ENCODE results near the gene TCF7L1. TPM values are rescaled to one million over a fixed set of nuclear protein-coding genes. Genes with fewer than 3 reads are reported as not detected.

Gene TCF7L1
- polyA plus RNA-seq, 3 donors, result 0.05 to 0.09 TPM; not detected in 1

- Histone ChIP-seq H3K9ac (ENCODE audit: insufficient read depth, low read length, poor library complexity, severe bottlenecking) (no peak overlapping the region), H3K4me3 (replicated peaks in 1 of 3; ENCODE audit: low read depth in 2 of 3, low read length in 3 of 3) (no peak overlapping the region), H4K20me1 (ENCODE audit: insufficient read depth, low read length) (no peaks in the 10 kb centered on the region), H3K27me3 (ENCODE audit: control insufficient read depth in 2 of 2, insufficient read depth in 2 of 2, low read length in 2 of 2) (peaks cover 4 to 5% of the 10 kb centered on the region in 2 donors), H3K4me1 (ENCODE audit: control insufficient read depth in 1 of 2, insufficient read depth in 2 of 2, low read length in 2 of 2) (no peaks in the 10 kb centered on the region), H3K79me2 (ENCODE audit: insufficient read depth, low read length) (no peaks in the 10 kb centered on the region), H3K27ac (ENCODE audit: low read depth in 1 of 2, low read length in 2 of 2) (no peak overlapping the region), H3K4me2 (replicated peaks; ENCODE audit: extremely low read depth, low read length, poor library complexity, severe bottlenecking) (no peak overlapping the region), H3K9me3 (replicated peaks in 1 of 2; ENCODE audit: control insufficient read depth in 1 of 2, insufficient read depth in 1 of 2, low read length in 2 of 2) (no peaks in the 10 kb centered on the region), H2AFZ (ENCODE audit: insufficient read depth, low read depth, low read length, poor library complexity, severe bottlenecking) (no peak overlapping the region), H3K36me3 (replicated peaks in 1 of 2; ENCODE audit: control insufficient read depth in 1 of 2, insufficient read depth in 2 of 2, low read length in 2 of 2) (no peaks in the 10 kb centered on the region)
- Mint-ChIP-seq H3K4me1 (no peaks in the 10 kb centered on the region), H3K9me3 (peaks cover 0 to 5% (median 1%) of the 10 kb centered on the region in 7 donors), H3K36me3 (no peaks in the 10 kb centered on the region), H3K27ac (no peak overlapping the region), H3K27me3 (ENCODE audit: low read depth in 3 of 3) (peaks cover 5 to 8% (median 5%) of the 10 kb centered on the region in 3 donors), H3K4me3 (no peak overlapping the region)
- intact Hi-C loops (cut with micrococcal nuclease), result no loop called here
- 100% methylated on average over 1 of the region's 3 CpGs for WGBS (ENCODE audit: insufficient coverage)
- no peak for TF ChIP-seq CTCF (IDR thresholded peaks at IDR 0.05)
- DNase-seq, result no peak
These were observed 22.1 kb upstream of the TCF7L1 start for GRCh38 chr2:85110991-85111560.

GRCh38 chr2:85111819-85112281, 21.3 kb upstream of the TCF7L1 start:
- no peaks in the 10 kb centered on the region for H3K4me1 ChIP-seq (ENCODE audit: control insufficient read depth in 1 of 2, insufficient read depth in 2 of 2, low read length in 2 of 2)
- no peak overlapping the region for H3K9ac ChIP-seq (ENCODE audit: insufficient read depth, low read length, poor library complexity, severe bottlenecking)
- H3K4me3 Mint-ChIP-seq, result no peak overlapping the region
- H3K27ac ChIP-seq (ENCODE audit: low read depth in 1 of 2, low read length in 2 of 2), result no peak overlapping the region
- H2AFZ ChIP-seq (ENCODE audit: insufficient read depth, low read depth, low read length, poor library complexity, severe bottlenecking), result no peak overlapping the region
- WGBS (ENCODE audit: insufficient coverage), result 93% methylated on average over 2 of the region's 3 CpGs
- no peak overlapping the region for H3K4me3 ChIP-seq (replicated peaks in 1 of 3; ENCODE audit: low read depth in 2 of 3, low read length in 3 of 3)
- H3K36me3 ChIP-seq (replicated peaks in 1 of 2; ENCODE audit: control insufficient read depth in 1 of 2, insufficient read depth in 2 of 2, low read length in 2 of 2), result no peaks in the 10 kb centered on the region
- no peak for TF ChIP-seq CTCF (IDR thresholded peaks at IDR 0.05)
- H3K27me3 ChIP-seq (ENCODE audit: control insufficient read depth in 2 of 2, insufficient read depth in 2 of 2, low read length in 2 of 2), result peaks cover 4 to 5% of the 10 kb centered on the region in 2 donors
- H3K4me2 ChIP-seq (replicated peaks; ENCODE audit: extremely low read depth, low read length, poor library complexity, severe bottlenecking), result no peak overlapping the region
- H3K79me2 ChIP-seq (ENCODE audit: insufficient read depth, low read length), result no peaks in the 10 kb centered on the region
- H4K20me1 ChIP-seq (ENCODE audit: insufficient read depth, low read length), result no peaks in the 10 kb centered on the region
- no peaks in the 10 kb centered on the region for H3K36me3 Mint-ChIP-seq
- no peaks in the 10 kb centered on the region for H3K4me1 Mint-ChIP-seq
- H3K9me3 ChIP-seq (replicated peaks in 1 of 2; ENCODE audit: control insufficient read depth in 1 of 2, insufficient read depth in 1 of 2, low read length in 2 of 2), result no peaks in the 10 kb centered on the region
- H3K27ac Mint-ChIP-seq, result no peak overlapping the region
- intact Hi-C loops (cut with micrococcal nuclease), result no loop called here
- no peak for DNase-seq
- peaks cover 0 to 5% (median 1%) of the 10 kb centered on the region in 7 donors for H3K9me3 Mint-ChIP-seq
- peaks cover 5 to 11% (median 5%) of the 10 kb centered on the region in 3 donors for H3K27me3 Mint-ChIP-seq (ENCODE audit: low read depth in 3 of 3)

All from CD14-positive monocyte (primary cell).